ENCODE data around the gene SLC22A23. TPM values are rescaled to one million over a fixed set of nuclear protein-coding genes. Genes with fewer than 3 reads are reported as not detected.

Gene SLC22A23
- total and polyA plus RNA-seq, 2 of the 4 experiments (the other 2 are of a cell fraction): 0.72 to 1.6 TPM

- no peak overlapping the region for H2BK120ac ChIP-seq (ENCODE audit: low read depth, low read length)
- H2AK9ac ChIP-seq (replicated peaks; ENCODE audit: low read depth, low read length, poor library complexity): no peak overlapping the region
- POLR2A ChIA-PET (ENCODE audit: unreplicated experiment): no interaction called here
- no peak overlapping the region for H3K4me2 ChIP-seq (ENCODE audit: low read depth, low read length)
- H3K23ac ChIP-seq (ENCODE audit: low read depth, low read length): no peak overlapping the region
- DNase-seq (no peak), ATAC-seq (ENCODE audit: low read depth) (no peak)
- no peaks in the 10 kb centered on the region for H3K4me1 ChIP-seq (ENCODE audit: control insufficient read depth, insufficient read depth, low read length)
- H3K27me3 ChIP-seq (ENCODE audit: control insufficient read depth, insufficient read depth, low read length): peaks cover 29% of the 10 kb centered on the region
- in situ Hi-C loops (cut with MboI; ENCODE audit: low sequenced_read_pairs): loop anchor here (5.0 kb wide), 1 partner anchor 319 kb away; no protein-coding TSS in a partner anchor
- H3K9me3 ChIP-seq (ENCODE audit: control insufficient read depth, insufficient read depth, low read length): peaks cover 7% of the 10 kb centered on the region
- H3K14ac ChIP-seq (replicated peaks; ENCODE audit: low read depth, low read length): no peak overlapping the region
- TF ChIP-seq RFX5 (IDR thresholded peaks at IDR 0.05; ENCODE audit: low read depth, low read length): no peak
- TF ChIP-seq MXI1 (IDR thresholded peaks at IDR 0.05; ENCODE audit: borderline replicate concordance, low read depth, low read length): no peak
- no peak for TF ChIP-seq ELK1 (IDR thresholded peaks at IDR 0.05; ENCODE audit: borderline replicate concordance, low read depth, low read length)
- no peak for TF ChIP-seq FOS (IDR thresholded peaks at IDR 0.05; ENCODE audit: low read depth, low read length)
- TF ChIP-seq MAFK (IDR thresholded peaks at IDR 0.05; ENCODE audit: low read depth, low read length): no peak
- TF ChIP-seq CHD1 (IDR thresholded peaks at IDR 0.05; ENCODE audit: low read depth, low read length): no peak
- no peak for TF ChIP-seq CTCF (conservative IDR thresholded peaks at IDR 0.05; ENCODE audit: low read depth, low read length)
- TF ChIP-seq NFE2L2 (IDR thresholded peaks at IDR 0.05; ENCODE audit: low read depth, low read length): no peak
- TF ChIP-seq RAD21 (IDR thresholded peaks at IDR 0.05; ENCODE audit: low read length): no peak
- no peak for TF ChIP-seq BHLHE40 (IDR thresholded peaks at IDR 0.05; ENCODE audit: low read depth, low read length)
- CTCF ChIA-PET: no interaction called here
- H2AFZ ChIP-seq (replicated peaks; ENCODE audit: low read length, poor library complexity): no peak overlapping the region
- BruUV-seq (replicated peaks): no TSS peak
- no peak overlapping the region for H3K9ac ChIP-seq (ENCODE audit: low read depth, low read length)
- no peak overlapping the region for H2AK5ac ChIP-seq (ENCODE audit: low read depth, low read length)
- no peak overlapping the region for H3K27ac ChIP-seq (ENCODE audit: insufficient read depth, low read length)
- H3K4ac ChIP-seq (ENCODE audit: low read depth, low read length): no peak overlapping the region
- H4K5ac ChIP-seq (ENCODE audit: low read depth, low read length): no peak overlapping the region
- no peaks in the 10 kb centered on the region for H3K36me3 ChIP-seq (ENCODE audit: control insufficient read depth, insufficient read depth, low read length)
- no peak overlapping the region for H4K8ac ChIP-seq (ENCODE audit: low read depth in 2 of 2, low read length in 2 of 2)
- no peaks in the 10 kb centered on the region for H4K20me1 ChIP-seq (ENCODE audit: insufficient read depth, low read length)
- H3K56ac ChIP-seq (ENCODE audit: extremely low read depth, insufficient read depth, low read length): no peak overlapping the region
- no peaks in the 10 kb centered on the region for H3K79me1 ChIP-seq (ENCODE audit: low read depth in 1 of 2, low read length in 2 of 2)
- intact Hi-C loops (cut with micrococcal nuclease): loop anchor here (5.0 to 10.0 kb wide), 2 partner anchors 131 to 581 kb away; no protein-coding TSS in a partner anchor
- no peaks in the 10 kb centered on the region for H3K9me1 ChIP-seq (ENCODE audit: insufficient read depth, low read length)
- WGBS, 2 experiments (ENCODE audit: extremely low coverage in 2 of 2, insufficient read length in 1 of 2): no CpG with 5 or more reads among the region's 3 CpGs
- H3K4me3 ChIP-seq (ENCODE audit: insufficient read depth, low read depth, low read length): no peak overlapping the region
- H2BK15ac ChIP-seq (ENCODE audit: low read depth, low read length): no peak overlapping the region
- H2BK5ac ChIP-seq (ENCODE audit: low read depth, low read length, poor library complexity, severe bottlenecking): no peak overlapping the region
- no peak overlapping the region for H3K18ac ChIP-seq (ENCODE audit: low read depth, low read length)
- dilution Hi-C loops (cut with HindIII; ENCODE audit: low sequenced_read_pairs, unreplicated experiment): no loop called here
- no peak overlapping the region for H4K91ac ChIP-seq (ENCODE audit: insufficient read depth, low read depth, low read length)
- H2BK20ac ChIP-seq (ENCODE audit: low read depth, low read length): no peak overlapping the region
Measured at GRCh38 chr6:3413592-3413991, 43.3 kb downstream of the SLC22A23 start.
